Central memory CD4-positive, alpha-beta T cell (primary cell): ENCODE data around the gene SPSB4.

Experiments
- DNase-seq: peaks from one replicate; pipeline ENCODE4 v3.0.0; 2022

The SPSB4 gene

DNA sequence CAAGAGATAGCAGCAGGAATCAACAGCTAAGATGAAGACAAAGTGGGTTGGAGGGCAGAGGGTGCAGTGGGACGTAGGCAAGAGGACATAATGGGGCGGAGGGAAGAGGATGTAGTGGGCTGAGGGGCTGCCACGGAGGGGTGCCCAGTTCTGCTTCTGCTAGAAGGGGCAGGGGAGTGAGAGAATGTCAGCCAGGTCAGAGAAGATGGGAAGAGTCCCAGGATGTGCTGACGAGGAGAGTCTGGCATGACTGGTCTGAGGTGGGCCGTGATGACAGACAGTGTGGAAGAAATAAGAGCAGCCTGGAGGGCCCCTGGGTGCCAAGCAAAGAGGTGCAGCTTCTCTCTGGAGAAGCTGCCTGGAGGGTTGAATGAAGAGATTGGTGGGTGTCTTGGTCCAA lies 4.0 kb downstream of the SPSB4 start:
- no peak for DNase-seq

DNA sequence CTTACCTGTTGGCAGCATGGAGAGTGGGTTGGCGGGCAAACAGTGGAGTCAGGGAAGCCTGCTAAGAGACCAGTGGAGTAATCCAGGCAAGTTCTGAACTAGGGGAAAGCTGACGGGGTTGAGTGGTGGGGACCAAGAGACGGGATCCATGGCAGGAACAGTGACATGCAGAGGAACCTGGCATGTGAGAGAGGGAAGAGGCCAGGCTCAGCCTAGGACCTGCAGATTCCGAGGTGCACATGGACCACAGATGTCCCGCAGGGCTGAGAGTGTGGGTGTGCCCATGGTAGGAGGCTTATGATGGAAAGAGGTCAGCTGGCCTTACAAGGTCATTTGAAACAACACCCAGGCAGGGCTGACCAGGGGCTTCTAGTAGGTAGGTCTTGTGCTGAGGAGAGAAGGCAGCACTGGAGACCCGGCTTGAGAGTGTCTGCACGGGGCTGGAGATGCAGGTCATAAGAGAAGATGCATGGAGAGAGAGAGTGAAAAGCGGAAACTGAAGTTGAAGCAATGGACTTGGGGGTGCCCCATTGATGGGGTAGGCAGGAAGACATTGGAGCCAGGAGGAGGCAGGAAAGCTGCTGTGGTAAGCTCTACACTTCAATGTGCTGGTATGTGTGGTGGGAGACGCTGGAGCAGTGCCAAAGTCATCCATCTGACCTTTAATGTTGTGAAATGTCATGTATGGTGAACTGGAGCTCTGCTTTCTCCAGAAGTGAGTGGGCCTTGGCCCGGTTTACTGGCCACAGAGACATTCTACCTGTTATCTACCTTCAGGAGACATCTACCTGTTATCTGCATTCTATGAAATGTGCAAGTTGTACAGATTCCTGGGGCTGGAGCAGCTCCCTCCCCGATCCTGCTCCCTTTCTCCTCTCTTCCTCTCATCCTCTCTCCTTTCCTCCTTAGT lies 4.6 kb downstream of the SPSB4 start:
- no peak for DNase-seq

DNA sequence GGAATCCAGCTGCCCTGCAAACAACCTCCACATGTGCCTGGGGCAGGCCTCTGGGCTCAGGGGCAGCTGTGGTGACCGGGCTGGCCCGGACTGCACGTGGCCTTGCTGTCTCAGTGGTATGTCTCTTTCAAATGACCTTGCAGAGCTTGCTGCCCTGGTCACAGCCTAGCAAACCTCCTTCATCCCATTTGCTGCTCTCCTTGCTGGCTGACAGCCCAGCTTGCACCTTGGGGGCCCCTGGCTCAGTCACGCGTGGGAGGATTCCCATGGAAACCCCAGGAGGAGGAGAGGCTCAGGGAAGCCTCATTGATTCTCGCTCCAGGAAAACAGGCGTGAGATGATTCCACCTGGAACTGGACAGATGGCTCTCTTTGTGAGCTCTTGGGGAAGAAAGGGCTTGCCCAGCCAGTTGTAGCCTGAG lies 5.6 kb downstream of the SPSB4 start:
- no peak for DNase-seq

DNA sequence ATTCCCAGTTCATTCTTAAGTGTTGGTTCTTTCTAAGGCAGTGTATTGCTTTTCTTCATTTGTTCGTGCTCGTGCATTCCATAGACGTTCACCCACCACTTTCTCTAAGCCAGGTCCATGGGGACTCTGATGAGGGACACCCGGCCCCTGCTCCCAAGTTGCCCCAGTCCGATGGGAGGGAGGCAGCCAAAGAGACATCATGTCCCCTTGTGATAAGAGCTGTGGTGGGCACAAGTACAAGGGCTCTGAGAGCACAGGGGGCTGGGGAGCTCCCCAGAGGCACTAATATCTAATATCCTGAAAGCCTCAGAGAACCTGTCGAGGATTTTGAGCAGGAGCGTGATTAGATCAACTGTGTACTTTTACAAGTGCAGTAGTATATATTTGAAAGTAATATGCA lies 6.3 kb downstream of the SPSB4 start:
- DNase-seq, result no peak

DNA sequence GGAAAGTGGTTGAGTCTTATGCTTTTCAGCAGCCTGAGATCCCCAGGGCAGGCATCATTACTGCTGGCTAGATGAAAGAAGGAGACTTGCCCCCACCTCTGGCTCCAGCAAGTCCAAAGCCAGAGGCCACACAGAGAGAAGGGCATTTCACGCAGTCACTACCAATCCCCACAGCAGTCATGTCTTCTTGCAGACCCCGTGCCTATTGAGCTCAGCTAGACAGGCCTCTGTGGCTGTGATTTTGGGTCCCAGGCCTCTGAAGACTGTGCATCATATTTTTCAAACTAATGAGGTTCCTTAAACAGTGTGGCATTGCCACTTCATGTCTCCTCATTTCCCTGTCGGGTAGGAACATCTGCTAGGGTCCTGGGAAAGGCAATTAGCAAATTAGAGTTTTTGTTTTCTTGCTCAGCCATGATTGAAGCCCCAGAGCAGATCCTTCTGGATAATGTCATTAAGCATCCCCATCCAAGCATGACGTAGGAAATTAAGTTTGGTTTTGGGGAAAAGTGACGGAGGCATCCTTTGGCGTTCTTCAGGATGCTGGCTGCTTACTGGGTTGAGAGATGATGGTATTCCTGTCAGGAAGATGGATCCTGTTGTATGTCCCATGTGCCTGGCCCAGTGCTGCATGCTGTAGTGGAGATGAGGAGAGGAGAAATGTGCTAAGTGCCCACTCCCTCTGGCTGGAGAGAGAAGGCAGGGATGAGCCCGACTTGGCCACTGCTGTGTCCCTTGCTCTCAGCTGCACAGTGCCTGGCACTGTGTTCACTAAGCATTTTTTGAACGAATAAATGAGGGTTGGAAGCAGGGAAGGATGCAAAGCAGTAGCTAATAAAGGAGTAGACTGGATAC lies 7.0 kb downstream of the SPSB4 start:
- DNase-seq, result no peak

DNA sequence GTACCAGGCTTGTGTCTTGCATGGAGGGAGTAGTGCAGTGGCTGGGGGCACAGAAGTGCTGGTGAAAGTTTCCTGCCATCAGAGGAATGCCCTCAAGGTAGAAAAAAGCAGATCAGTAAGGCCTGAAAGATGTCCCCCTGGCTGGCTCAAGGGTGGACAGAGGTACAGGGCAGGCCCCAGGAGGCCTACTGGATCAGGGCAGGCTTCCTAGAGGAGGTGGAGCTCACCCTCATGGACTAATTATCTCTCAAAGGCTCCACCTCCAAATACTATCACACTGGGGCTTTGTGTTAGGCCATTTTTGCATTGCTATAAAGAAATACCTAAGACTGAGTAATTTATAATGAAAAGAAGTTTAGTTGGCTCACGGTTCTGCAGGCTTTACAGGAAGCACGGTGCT lies 7.8 kb downstream of the SPSB4 start:
- no peak for DNase-seq

DNA sequence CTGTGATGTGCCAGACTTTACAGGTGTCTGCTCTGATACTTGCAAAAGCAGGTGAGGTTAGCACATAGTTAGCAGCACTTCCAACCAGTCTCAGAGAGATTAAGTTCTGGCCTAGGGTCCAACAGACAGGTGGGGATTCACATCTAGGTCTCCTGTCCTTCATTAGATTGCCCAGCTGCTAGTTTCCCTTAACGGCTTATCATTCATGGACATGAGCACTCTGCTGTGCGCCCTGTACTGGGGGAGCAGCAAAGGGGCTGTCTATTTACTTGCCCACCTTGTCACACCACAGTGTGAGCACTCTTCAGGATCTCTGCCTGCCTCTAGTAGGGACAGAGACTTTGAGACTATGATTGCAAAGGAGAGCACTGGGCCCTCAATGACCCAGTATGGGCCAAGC lies 8.7 kb downstream of the SPSB4 start:
- DNase-seq, result no peak

DNA sequence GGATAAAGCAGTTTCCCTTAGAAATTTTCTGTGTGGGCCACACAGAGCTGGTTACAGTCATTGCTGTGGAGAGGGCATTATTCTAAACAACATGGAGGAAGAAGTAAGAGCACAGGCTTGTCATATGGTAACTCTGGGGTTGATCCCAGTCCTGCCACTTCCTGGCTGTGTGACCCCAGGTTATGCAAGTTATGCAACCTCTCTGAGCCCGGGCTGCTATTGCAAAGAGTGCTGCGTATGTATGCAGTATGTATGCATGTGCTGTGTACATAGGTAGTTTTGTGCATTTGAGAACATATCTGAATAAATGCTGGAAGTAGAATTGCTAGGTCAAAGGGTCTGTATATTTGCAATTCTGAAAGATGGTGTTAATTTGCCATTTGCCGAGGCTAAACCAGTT lies 9.2 kb downstream of the SPSB4 start:
- DNase-seq, result no peak

DNA sequence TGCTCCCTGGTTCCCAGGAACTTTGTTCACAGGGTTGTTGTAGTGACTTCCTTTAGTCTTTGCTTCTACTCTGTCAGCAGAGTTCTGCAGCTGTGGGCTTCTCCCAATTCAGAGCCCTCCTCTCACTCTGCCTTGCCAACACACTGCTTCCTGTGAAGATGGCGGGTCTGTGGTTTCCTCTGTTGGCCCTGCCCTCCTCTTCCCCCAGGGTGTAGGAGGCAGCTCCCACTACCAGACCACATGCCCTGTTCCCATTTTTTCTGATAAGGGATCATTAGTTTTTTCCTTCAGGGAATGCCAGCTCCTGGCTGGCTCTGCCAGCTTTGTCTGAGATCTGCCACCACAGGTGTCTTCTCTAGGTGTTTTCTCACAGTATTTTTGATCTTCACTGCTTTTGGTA lies 12.7 kb downstream of the SPSB4 start:
- DNase-seq, result no peak

DNA sequence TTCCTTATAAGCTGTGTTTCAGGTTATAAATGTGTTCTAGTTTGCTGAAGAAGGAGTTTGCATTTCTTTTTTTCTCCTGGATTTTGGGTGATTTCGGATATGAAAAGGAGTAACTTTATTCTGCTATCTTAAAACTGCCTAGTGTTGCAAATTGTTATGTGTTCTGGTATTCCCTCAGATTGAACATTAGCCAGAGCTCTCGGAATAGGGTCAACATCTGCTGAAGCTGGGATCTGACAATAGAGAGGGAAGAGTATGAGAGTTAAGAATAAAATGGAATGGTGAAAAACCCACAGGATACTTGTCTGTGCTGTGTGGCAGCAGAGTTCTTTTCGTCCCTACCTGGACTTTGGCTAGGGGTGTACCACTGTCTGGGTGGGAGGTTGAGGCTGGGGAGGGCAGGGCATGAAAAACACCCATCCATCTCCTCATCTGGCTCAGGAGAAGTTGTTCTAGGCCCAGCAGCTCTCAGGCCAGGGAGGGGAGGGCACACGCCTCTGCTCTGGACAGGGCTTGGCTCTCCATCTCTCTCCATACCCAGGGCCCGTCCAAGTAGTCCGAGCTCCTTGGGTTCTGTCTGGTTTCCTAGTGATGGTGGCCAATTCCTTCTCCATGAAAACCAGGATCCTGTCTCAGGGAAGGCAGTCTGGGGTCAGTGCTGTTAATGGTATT lies 13.2 kb downstream of the SPSB4 start:
- DNase-seq, result no peak

DNA sequence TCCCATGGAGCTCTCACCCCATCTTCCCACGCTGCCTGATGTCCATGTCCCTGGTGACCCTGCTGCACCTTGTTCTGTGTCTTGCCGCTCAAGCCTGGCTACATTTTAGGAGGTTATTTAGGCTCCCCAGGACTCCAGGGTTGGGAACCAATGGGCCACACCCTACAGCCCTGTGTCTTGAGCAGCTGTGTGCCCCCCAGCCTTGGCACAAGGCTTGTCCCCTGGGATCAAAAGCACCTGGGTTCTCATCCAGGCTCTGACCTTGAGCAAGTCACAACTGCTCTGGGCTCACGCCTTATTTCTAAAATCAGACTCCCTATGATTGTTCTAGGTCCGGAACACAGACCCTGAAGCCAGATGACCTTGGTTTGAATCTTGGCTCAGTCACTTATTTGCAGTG lies 14.1 kb downstream of the SPSB4 start:
- no peak for DNase-seq

DNA sequence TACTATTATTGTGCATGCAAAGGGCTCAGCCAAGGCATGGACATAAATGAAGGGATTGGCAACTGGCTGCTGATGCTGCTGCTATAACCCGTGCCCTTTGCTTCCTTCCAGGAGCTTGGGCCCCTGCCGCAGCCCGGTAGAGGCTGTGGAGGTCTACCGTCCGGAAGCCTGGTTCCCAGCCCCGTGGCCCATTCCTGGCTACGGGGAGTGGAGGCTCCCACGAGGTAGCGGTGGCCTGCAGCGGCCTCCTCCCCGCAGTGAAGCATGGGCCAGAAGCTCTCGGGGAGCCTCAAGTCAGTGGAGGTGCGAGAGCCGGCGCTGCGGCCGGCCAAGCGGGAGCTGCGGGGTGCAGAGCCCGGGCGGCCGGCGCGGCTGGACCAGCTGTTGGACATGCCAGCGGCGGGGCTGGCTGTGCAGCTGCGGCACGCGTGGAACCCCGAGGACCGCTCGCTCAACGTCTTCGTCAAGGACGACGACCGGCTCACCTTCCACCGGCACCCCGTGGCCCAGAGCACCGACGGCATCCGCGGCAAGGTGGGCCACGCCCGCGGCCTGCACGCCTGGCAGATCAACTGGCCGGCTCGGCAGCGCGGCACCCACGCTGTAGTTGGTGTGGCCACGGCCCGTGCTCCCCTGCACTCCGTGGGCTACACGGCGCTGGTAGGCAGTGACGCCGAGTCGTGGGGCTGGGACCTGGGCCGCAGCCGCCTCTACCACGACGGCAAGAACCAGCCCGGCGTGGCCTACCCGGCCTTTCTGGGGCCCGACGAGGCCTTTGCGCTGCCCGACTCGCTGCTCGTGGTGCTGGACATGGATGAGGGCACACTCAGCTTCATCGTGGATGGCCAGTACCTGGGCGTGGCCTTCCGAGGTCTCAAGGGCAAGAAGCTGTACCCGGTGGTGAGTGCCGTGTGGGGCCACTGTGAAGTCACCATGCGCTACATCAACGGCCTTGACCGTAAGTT lies 15.0 kb downstream of the SPSB4 start:
- DNase-seq, result no peak

DNA sequence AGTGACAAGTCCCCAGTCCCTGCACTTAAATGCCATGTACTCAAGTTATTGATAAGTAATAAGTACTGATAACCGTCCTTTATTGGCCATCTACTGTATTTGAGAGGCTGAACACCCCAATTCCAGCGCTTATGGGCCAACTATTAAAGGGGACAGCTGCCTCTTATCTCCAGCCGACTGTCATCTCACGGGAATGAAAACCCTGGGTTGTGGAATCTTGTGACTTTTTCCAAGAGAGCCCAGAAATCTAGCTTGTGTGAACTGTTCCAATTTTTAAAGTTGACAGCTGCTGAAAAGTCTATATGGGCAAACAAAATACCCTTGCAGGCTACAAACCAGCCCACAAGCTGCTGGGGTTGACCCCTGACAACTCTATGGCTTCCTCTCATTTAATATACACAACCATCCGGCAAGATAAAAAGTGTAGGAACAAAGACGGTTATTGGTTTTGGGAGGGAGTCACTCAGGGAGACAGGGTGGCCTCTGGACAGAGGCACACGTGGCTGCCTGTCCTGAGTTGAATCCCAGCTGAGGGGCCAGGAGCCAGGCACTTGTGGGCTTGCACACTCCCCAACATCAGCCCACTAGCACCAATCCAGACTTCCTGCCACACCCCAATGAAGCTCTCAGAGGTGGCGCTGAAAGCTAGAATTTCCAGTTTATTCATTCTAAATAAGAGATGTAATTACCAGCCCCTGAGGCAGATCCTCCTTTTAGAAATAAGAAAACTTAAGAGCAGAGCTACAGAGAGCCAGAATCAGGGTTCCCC lies 16.2 kb downstream of the SPSB4 start:
- DNase-seq, result no peak

DNA sequence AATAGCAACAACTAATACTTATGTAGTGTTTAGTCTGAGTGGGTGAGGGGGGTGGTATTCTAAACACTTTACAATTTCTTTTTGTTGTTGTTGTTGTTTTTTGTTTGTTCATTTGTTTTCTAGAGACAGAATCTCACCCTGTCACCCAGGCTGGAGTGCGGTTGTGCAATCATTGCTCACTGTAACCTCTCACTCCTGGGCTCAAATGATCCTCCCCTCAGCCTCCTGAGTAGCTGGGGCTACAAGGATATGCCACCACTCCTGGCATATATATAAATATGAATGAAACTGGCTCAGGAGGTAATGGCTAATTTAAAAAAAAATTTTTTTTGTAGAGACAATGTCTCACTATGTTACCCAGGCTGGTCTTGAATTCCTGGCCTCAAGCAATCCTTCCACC lies 19.1 kb downstream of the SPSB4 start:
- no peak for DNase-seq

DNA sequence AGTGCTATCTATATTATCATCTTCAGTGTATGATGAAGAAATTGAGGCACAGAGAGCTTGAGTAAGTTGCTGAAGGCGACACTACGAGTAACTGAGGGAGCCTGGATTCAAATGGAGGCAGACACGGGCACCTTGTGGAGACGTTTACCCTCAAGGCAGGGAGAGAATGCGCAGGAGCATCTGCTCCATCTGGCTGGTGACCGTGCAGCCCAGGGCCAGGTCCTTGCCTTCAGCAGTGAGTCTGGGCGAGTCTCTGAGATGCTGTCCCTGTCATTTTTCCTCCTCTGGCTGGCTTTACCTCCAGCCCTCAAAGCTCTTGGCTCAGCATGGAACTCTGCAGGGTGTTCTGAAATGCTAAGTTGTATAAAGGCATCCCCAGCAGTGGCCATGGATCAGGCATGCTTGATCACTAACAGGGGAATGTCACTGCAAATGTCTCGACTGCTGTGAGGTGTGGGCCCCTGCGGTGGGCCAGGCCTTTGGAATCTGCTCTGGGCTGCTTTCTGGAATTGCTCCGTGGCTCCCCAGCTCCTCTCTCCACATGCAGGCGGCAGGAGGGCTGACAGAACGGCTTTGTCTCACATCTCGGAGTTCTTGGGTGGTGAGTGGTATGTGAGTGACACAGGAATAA lies 19.7 kb downstream of the SPSB4 start:
- DNase-seq, result no peak

DNA sequence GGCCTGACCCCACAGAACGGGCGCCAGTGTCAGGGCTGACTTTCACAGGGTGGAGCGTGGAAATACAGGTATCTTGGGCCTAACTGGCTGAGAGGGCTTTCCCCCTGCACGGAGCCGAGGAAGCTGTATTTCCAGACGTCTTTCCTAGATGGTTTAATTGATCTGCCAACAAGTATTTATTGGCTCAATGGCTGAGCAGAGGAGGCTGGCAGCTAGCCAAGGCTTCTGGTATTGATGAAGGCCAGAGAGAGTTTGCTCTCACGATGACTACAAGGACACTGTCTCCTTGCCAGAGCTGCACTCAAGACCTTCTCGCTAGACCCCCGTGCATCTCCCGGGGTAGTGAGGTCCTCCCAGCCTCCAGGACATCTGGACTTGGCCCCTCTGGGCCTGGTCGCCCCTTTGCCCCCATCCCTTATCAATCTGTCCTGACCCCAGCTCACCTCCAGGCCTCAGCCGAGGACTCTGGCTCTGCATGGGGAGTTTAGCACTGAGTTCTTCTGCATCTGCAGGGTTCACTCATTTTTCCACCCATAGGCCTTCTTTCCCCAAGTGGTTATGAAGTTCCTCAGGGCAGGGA lies 20.6 kb downstream of the SPSB4 start:
- no peak for DNase-seq

DNA sequence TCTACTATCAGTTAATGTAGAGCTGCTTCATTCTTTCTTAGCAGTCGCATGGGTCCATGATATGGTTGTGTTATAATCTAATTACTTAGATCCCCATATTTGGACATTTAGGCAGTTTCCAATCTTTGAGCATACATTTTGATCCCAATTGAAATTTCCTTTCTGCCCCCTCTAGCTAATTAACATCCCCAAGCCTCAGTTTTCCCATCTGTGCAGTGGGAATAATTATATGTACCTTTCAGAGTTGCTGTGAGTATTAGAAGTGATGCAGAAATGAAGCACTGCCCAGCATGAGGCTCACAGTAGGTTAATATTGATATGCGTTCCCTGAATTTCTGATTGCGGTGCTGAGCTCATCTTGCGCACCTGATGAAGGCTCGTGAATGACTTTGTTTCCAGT lies 21.8 kb downstream of the SPSB4 start:
- no peak for DNase-seq

DNA sequence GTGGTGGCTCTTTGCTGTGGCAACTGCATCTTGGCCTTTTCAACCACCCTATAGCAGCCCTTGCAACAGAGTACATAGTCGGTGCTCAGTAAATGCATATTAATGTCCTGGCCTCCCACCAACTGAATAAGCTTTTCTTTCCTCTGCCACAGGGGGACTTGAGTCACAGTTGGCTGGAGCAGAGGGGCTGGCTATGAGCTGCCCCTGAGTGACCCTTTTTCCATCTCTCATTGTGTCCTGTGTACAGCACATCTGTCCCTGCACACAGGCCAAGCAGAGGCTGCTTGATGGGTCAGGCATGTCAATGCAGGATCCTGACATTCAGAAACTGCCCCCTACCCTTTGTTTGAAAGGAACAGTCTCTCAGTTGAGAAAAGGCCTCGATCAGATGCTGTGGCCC lies 22.4 kb downstream of the SPSB4 start:
- no peak for DNase-seq

DNA sequence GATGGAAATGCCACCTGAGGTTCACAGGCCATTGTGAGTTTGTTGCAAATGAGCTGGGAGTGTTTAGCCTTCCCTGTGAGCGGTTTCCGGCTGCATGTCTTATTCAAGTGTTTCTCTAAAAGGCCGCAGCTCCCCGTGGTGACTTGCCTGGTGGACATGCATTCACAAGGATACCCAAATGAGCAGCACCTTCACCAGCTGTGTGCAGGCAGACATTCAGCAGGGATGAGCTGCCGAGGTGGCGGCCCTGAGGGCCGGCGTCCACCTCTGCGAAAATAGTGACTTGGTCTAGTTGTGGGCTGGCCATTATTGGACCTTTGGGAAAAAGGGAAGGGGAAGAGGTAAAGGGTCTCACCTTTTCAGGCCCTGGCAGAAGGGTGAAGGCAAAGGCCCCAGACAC lies 23.4 kb downstream of the SPSB4 start:
- DNase-seq, result no peak

DNA sequence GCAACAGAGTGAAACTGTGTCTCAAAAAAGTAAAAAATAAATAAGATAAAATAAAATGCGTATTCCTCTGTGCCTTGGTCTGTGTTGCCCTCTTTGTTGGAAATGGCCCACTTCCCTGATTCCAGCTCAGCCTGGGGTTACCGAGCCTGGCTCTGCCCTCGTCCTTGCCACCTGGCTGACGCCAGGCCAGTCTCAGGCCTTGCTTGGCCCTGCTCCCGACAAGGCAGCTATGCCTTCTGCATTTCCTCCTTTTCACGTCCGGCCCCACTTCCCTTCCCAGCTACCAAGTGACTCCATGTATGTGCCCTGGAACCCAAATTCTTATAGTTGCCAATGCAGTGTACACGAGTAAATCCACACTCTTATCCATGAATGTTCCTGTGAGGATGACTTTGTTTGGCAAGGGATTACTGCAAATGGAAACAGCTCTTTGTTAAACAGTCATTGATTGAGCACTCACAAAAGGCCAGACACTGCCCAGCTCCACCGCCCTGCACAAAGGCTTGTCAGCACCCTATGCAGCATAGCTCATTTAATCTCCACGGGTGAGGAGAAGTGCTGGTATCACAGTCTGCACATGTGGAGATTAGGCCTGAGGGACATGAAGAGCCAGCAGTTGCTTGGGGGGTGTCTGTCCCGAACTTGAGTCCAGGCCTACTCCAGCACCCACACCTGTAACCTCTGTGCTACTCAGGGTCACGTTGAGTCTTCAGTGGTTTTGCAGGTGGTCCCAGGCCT lies 25.1 kb downstream of the SPSB4 start:
- DNase-seq, result no peak
